Fibroblast of skin of back (primary cell): Measurements from ENCODE around the gene LIPG.

Experiments used
- DNase-seq: peaks from one replicate; pipeline ENCODE4 v3.0.0-alpha.2; 2013

LIPG gene

GRCh38 chr18:49613141-49613640 lies 51.3 kb downstream of the LIPG start:
- no peak for DNase-seq

- no peak for DNase-seq
Measured at GRCh38 chr18:49613641-49614151, 51.8 kb downstream of the LIPG start.

GRCh38 chr18:49616618-49617328 lies 54.9 kb downstream of the LIPG start:
- DNase-seq = no peak

GRCh38 chr18:49617329-49617695 lies 55.5 kb downstream of the LIPG start:
- DNase-seq = no peak

- no peak for DNase-seq
Measured at GRCh38 chr18:49617865-49618264, 56.0 kb downstream of the LIPG start.

GRCh38 chr18:49618742-49619681 lies 57.2 kb downstream of the LIPG start:
- DNase-seq = no peak

GRCh38 chr18:49619801-49620200 lies 57.9 kb downstream of the LIPG start:
- DNase-seq = peak; percentile 45

- no peak for DNase-seq
Measured at GRCh38 chr18:49621301-49621700, 59.4 kb downstream of the LIPG start.

- no peak for DNase-seq
Measured at GRCh38 chr18:49621717-49622351, 60.0 kb downstream of the LIPG start.

GRCh38 chr18:49623571-49623970 lies 61.7 kb downstream of the LIPG start:
- no peak for DNase-seq

GRCh38 chr18:49625021-49625691 lies 63.3 kb downstream of the LIPG start:
- no peak for DNase-seq

GRCh38 chr18:49626842-49627467 lies 65.1 kb downstream of the LIPG start:
- DNase-seq = no peak

GRCh38 chr18:49628119-49628518 lies 66.3 kb downstream of the LIPG start:
- DNase-seq = no peak

- no peak for DNase-seq
Measured at GRCh38 chr18:49628881-49629795, 67.3 kb downstream of the LIPG start.

- no peak for DNase-seq
Measured at GRCh38 chr18:49630246-49630699, 68.4 kb downstream of the LIPG start.

GRCh38 chr18:49631146-49631866 lies 69.4 kb downstream of the LIPG start:
- no peak for DNase-seq

- DNase-seq = no peak
Measured at GRCh38 chr18:49632588-49632987, 70.7 kb downstream of the LIPG start.

GRCh38 chr18:49638209-49638785 lies 76.4 kb downstream of the LIPG start:
- DNase-seq = no peak

- no peak for DNase-seq
Measured at GRCh38 chr18:49638891-49639557, 77.2 kb downstream of the LIPG start.
